Measurements from ENCODE around the gene DHX36.

- TF ChIP-seq CTCF (IDR thresholded peaks at IDR 0.05) (no peak), POLR2A (IDR thresholded peaks at IDR 0.05) (no peak)
Measured at GRCh38 chr3:154227531-154227930, 96.8 kb downstream of the DHX36 start.

Data from esophagus squamous epithelium (tissue), 4 donors.